Peyer's patch (tissue), 4 donors: ENCODE data around the gene PUS1.
"Not testable (repeated sequence)": the region's sequence is repeated elsewhere in the genome, so short reads cannot be mapped to it uniquely, and the experiment has no call there.

Experiments used
- CTCF ChIP-seq, 6 experiments: fragments of 450-650 bp in 4 of 6; fragments of 200-600 bp in 2 of 6; sonication (generic) in 1 of 6; IDR thresholded peaks; one replicate each; pipeline ENCODE4 v1.5.1; 2017 to 2019; ENCODE audit warnings: antibody characterized with exemption in 6 of 6, mild to moderate bottlenecking in 3 of 6, moderate library complexity in 1 of 6
- POLR2A ChIP-seq, 2 donors: fragments of 450-650 bp; IDR thresholded peaks; one replicate each; pipeline ENCODE4 v1.5.1; 2017; ENCODE audit warnings: antibody characterized with exemption in 2 of 2, mild to moderate bottlenecking in 2 of 2, moderate library complexity in 2 of 2

DNA sequence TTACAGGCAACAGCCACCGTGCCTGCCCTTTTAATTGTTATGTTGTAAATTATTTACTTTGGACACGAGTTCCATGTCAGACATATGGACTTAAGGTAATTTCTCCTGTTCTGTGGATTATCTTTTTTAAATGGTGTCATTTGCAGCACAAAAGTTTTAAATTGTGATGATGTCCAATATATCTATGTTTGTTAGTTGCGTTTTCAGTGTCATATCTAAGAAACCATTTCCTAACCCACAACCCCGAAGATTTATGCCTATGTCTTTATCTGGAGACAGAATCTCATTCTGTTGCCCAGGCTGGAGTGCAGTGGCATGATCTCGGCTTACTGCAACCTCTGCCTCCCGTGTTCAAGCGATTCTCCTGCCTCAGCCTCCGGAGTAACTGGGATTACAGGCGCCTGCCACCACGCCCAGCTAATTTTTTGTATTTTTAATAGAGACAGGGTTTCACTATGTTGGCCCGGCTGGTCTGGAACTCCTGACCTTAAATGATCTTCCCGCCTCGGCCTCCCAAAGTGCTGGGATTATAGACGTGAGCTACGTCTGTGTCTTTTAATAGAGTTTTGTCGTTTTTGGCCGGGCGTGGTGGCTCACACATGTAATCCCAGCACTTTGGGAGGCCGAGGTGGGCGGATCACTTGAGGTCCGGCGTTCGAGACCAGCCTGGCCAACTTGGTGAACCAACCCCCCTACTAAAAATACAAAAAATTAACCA, 19.8 kb downstream of the PUS1 start:
- TF ChIP-seq POLR2A, CTCF (IDR thresholded peaks at IDR 0.05): not testable (repeated sequence)
